HFFc6 (cell line): ENCODE results near the gene DNMBP. TPM values are rescaled to one million over a fixed set of nuclear protein-coding genes. Genes with fewer than 3 reads are reported as not detected.

Experiments used
- DNase-seq: peaks from one replicate; pipeline ENCODE4 v3.0.0-alpha.2; 2018
- H3K27ac Mint-ChIP-seq: 2 replicates; pipeline ENCODE4 v1.8.0; 2020; ENCODE audit warnings: mild to moderate bottlenecking, mixed read lengths
- H3K27me3 Mint-ChIP-seq: 2 replicates; pipeline ENCODE4 v1.8.0; 2021; ENCODE audit warnings: mild to moderate bottlenecking, moderate library complexity, mixed read lengths; ENCODE audit not compliant: insufficient read depth
- H3K36me3 Mint-ChIP-seq: 2 replicates; pipeline ENCODE4 v1.8.0; 2021; ENCODE audit warnings: low read depth, mixed read lengths
- H3K4me1 Mint-ChIP-seq: 2 replicates; pipeline ENCODE4 v1.8.0; 2020; ENCODE audit warnings: low read depth, mixed read lengths
- H3K4me3 Mint-ChIP-seq: 2 replicates; pipeline ENCODE4 v1.8.0; 2020; ENCODE audit warnings: mild to moderate bottlenecking, moderate library complexity, mixed read lengths
- H3K9me3 Mint-ChIP-seq: 2 replicates; pipeline ENCODE4 v1.8.0; 2020; ENCODE audit warnings: mild to moderate bottlenecking, mixed read lengths
- total RNA-seq, 6 experiments: library from RNA; stranded (reverse); fragmentation: NEBNext Ultra II Directional; extraction: Animal tissue kit (Norgen Biotek cat#: 25700); gene quantifications; 2 replicates in 1 of 6; 3 replicates in 5 of 6; pipeline ENCODE4 v1.2.3, GENCODE V29; 2021
- TF ChIP-seq, protein P1 (sequence below): fragments of 200-600 bp; sonication (generic); IDR thresholded peaks from 2 replicates; pipeline ENCODE4 v1.5.0; 2021; ENCODE audit warnings: antibody characterized with exemption, mild to moderate bottlenecking

DNMBP gene
- total RNA-seq, 6 experiments from 2014 or later: 24.9 to 44.7 (median 28.6) TPM

DNA sequence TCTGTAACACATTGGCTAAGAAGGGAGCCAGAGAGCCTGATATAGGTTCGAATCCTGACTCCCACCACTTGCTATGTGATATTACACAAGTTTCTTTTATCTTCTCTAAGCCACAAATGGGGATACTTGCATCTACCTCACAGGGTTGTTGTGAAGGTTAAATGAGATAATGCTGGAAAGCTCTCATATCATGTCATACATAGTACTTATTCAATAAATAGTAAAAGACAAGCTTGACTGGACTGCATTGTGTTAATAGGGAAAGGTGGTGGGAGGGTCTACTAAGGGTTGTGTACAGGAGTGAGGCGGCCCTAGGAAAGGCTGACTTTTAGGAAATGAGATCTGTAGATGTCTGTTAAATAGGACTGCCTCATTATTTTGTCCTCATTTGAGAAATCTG, 35.8 kb upstream of the DNMBP start:
- Mint-ChIP-seq H3K9me3 (no peaks in the 10 kb centered on the region), H3K27me3 (no peaks in the 10 kb centered on the region; the same call in 1 of the 2 replicates), H3K36me3 (no peaks in the 10 kb centered on the region), H3K4me3 (no peak overlapping the region; the same call in 1 of the 2 replicates), H3K27ac (peak overlapping the region; percentile 27), H3K4me1 (peaks cover 41% of the 10 kb centered on the region)
- TF ChIP-seq, protein P1, sequence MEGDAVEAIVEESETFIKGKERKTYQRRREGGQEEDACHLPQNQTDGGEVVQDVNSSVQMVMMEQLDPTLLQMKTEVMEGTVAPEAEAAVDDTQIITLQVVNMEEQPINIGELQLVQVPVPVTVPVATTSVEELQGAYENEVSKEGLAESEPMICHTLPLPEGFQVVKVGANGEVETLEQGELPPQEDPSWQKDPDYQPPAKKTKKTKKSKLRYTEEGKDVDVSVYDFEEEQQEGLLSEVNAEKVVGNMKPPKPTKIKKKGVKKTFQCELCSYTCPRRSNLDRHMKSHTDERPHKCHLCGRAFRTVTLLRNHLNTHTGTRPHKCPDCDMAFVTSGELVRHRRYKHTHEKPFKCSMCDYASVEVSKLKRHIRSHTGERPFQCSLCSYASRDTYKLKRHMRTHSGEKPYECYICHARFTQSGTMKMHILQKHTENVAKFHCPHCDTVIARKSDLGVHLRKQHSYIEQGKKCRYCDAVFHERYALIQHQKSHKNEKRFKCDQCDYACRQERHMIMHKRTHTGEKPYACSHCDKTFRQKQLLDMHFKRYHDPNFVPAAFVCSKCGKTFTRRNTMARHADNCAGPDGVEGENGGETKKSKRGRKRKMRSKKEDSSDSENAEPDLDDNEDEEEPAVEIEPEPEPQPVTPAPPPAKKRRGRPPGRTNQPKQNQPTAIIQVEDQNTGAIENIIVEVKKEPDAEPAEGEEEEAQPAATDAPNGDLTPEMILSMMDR: no peak
- DNase-seq: no peak

DNA sequence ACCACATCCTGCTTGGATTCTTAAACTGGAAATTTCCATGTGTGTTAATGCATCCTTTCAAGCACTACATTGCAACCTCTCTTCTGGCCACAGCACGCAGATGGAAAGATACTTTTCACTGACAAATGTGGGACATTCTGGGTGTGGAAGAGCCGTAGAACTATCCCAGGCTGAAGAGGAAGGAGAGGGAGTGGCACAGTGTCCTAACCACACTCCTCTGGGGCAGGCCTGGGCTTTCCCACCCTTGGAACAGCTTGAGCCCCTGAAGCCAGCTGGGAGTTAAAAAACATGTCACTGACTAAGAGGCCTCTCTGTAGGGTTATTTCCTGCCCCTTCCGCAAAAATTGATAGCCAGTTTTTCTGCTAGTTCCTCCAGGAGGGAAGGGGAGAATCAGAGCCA, 34.0 kb upstream of the DNMBP start:
- DNase-seq: peak; percentile 25
- peak overlapping the region; percentile 84 for H3K27ac Mint-ChIP-seq
- TF ChIP-seq, protein P1: no peak
- H3K4me3 Mint-ChIP-seq: peak overlapping the region; percentile 40; the same call in 1 of the 2 replicates
- peaks cover 45% of the 10 kb centered on the region for H3K4me1 Mint-ChIP-seq
- no peaks in the 10 kb centered on the region for H3K36me3 Mint-ChIP-seq
- H3K27me3 Mint-ChIP-seq: peaks cover 1% of the 10 kb centered on the region; the same call in 1 of the 2 replicates
- H3K9me3 Mint-ChIP-seq: no peaks in the 10 kb centered on the region

DNA sequence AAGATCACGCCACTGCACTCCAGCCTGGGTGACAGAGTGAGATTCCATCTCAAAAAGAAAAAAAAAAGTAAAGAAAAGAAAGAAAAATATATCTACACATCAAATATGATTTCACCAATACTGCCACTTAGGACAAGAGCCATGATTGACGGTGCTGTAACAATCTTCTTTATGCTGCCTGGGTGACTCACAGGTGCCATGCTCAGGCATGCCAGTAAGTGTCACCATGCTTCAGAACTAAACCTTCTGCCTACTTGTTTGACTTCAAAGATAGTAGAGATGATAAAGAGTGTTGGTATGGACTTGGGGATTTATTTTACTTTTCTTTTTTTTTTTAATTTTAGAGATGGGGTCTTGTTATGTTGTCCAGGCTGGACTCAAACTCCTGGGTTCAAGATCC, 33.6 kb upstream of the DNMBP start:
- Mint-ChIP-seq H3K27ac (peak overlapping the region; percentile 84), H3K36me3 (no peaks in the 10 kb centered on the region), H3K4me3 (no peak overlapping the region), H3K9me3 (no peaks in the 10 kb centered on the region), H3K27me3 (peaks cover 1% of the 10 kb centered on the region; the same call in 1 of the 2 replicates), H3K4me1 (peaks cover 49% of the 10 kb centered on the region)
- DNase-seq: no peak
- TF ChIP-seq, protein P1: no peak

DNA sequence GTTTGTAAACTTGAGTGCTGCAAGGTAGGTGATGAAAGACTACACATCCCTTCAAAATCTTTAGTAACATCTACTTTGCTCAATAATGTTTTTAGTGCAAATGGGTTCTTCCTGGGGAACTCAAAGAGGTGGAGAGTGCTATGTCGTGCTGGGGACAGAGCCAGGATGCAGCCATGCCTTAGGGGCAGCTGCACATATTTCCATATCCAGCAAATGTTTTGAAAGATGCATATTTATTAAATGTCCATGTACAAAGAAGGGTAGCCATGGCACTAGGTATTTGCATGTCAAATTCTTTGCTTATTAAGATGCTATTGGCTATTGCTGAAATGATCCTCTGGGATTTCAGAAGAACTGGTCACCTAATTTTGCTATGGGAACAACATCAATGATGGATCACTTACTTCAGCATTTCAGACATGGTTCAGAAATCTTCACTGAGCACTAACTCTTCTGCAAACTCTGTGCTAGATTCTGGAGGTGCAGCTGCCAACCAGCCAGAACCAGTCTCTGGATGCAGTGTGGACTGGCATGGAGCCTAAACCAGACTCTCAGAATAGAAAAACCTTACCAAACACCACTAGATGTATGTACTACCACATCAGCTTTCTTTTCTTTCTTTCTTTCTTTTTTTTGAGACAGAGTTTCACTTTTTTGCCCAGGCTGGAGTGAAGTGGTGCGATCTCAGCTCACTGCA, 31.7 kb upstream of the DNMBP start:
- DNase-seq: no peak
- TF ChIP-seq, protein P1: no peak
- Mint-ChIP-seq H3K4me1 (peaks cover 57% of the 10 kb centered on the region), H3K9me3 (no peaks in the 10 kb centered on the region), H3K4me3 (no peak overlapping the region), H3K27ac (no peak overlapping the region), H3K36me3 (no peaks in the 10 kb centered on the region), H3K27me3 (peaks cover 3% of the 10 kb centered on the region)

DNA sequence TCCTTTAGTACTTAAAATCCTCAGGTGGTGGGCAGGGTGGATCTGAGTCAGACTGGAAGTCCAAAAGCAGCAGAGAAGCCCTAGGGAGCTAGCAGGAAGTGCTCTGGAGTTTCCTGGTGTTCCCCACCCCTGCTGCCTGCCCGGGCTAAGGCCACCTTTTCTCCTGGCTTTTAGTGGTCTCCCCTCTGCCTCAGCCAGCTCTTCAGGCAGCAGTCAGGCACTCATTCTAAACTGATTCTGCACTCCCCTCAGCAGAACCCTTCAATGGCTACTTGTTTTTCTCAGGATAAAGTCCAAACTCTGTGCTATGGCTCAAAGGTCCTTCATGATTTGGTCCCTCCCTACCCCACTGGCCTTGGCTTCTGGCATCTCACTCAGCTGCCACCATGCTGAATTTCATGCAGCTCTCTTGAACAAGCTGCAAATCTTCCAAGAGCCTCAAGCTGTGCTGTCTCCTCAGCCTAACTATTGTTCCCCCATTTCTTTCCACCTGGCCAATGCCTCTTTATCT, 28.9 kb upstream of the DNMBP start:
- Mint-ChIP-seq H3K36me3 (no peaks in the 10 kb centered on the region), H3K27ac (no peak overlapping the region), H3K9me3 (no peaks in the 10 kb centered on the region), H3K4me3 (no peak overlapping the region), H3K4me1 (peaks cover 36% of the 10 kb centered on the region), H3K27me3 (peaks cover 3% of the 10 kb centered on the region)
- TF ChIP-seq, protein P1: no peak
- DNase-seq: no peak
